DMS53 treated with DMSO at 0.1 percent for 48 hours (cell line): Measurements from ENCODE around the gene PNRC1.
"Not testable (repeated sequence)": the region's sequence is repeated elsewhere in the genome, so short reads cannot be mapped to it uniquely, and the experiment has no call there.

Experiments used
- DNase-seq: peaks from one replicate; lab custom pipeline; 2025; ENCODE audit not compliant: unreplicated experiment; lab: John Stamatoyannopoulos, UW

The PNRC1 gene

GRCh38 chr6:89098461-89098860 lies 17.9 kb downstream of the PNRC1 start:
- no peak for DNase-seq

DNA sequence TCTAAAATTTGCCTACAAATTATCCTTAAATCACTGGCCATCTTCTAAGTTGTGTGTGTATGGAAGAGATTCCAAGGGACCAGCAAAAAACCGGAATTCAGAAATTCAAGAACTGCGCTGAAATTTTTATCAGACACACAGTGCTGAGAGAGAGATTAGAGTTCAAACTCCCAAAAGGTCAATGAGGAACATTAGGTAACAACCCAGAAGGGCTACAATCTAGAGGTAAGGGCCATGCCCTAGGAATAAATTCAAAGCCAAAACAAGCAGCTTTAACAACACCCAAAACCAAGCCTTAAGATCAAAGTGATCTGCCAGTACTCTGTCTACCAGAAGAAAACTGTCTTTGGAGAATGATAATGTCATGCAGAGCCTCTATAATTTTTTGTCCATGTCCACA lies 19.6 kb downstream of the PNRC1 start:
- DNase-seq = no peak

- DNase-seq = no peak
These were observed 29.7 kb downstream of the PNRC1 start for GRCh38 chr6:89110284-89110683.

DNA sequence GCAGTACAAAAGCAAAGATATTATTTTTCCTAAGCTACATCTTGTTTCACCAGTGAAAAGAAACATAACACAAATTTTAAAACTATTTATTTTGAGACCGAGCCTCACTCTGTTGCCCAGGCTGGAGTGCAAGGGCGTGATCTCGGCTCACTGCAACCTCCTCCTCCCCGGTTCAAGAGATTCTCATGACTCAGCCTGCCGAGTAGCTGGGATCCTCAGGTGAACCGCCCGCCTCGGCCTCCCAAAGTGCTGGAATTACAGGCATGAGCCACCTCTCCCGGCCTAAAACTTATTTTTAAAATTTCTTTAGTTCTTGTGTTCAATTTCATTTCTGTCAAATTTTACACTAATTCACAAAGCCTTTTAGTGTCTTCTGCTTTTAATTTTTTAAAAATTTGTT lies 31.4 kb downstream of the PNRC1 start:
- no peak for DNase-seq

DNA sequence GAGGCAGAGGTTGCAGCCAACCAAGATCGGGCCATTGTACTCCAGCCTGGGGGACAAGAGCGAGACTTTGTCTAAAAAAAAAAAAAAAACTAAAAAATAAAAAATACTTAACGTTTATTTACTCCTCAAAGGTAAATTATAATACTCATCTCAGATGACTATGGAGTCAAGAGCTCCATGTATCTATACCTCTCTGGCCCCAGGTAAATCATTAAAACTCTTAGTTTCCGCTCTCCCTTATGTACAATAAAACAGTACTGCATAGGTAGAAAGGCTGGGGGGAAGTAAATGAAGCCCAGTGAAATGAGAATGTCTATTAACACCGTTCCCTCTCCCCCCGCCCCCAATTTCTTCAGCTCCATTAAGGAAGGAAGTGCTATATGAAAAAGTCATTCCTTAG lies 36.2 kb downstream of the PNRC1 start:
- DNase-seq = no peak

DNA sequence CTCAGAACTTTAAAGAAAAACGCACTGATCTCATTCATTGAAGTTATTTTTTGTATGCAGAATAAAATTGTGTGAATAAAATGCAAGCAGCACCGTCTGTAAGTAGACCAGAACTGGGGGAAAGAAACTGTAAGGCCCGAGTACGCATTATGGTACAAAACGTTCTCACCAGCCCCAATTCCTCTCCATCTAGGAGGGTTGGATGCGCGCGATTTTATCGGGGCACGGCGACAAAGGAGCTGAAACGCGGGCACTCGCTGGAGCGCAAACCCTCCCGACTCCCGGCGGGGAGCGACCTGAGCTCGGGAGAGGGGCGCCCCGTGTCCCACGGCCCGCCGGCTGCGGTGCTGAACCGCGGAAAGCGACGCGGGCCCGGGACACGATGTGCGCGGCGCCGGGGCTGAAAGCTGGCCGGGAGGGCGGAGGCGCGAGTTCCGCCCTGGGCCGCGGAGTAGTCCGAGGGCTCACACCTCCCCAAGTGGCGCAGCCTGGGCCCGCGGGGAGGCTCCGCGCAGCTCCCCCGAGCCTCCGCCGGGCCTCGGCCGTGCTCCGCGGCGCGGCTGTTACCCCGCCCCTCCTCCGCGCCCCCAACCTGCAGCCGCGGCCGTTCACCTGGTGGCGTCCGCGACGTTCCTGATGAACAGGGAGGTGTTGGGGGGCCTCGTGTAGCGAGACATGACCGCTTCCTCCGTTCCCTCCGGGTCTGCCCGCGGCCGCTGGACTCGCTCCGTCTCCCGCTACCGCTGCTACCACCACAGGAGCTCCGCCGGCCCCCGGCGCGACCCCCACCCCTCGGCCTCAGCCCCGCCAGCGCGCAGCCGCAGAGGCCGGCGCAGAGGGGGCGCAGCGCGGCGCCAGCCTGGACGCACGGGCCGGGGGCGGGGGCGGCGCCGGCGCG lies 36.9 kb downstream of the PNRC1 start, which contains the start of gene SRSF12:
Gene SRSF12 (minus strand): TSS at position 861 of the 898 bp plus-strand sequence. CDS start 184 bp downstream, at position 677.
- DNase-seq = no peak

DNA sequence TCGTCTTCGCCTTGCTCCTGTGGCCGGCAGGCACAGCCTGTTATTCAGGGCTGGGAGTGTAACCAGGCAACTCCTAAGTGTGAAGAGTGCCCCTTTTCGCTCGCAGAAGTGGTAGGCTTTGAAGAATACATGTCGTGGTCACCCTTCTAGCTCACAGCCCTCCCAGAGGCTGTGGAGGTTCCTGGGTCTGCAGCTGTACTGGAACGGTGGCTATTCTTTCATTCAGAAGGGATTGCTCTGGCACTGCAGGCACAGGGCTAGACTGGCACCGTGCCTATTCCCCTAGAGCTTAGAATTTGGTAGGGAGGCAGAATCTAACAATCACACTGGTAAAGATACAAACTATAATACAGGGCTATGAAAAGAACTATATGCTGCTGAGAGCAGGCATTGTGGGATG lies 38.4 kb downstream of the PNRC1 start:
- no peak for DNase-seq

GRCh38 chr6:89120371-89120770 lies 39.8 kb downstream of the PNRC1 start:
- DNase-seq = no peak

DNA sequence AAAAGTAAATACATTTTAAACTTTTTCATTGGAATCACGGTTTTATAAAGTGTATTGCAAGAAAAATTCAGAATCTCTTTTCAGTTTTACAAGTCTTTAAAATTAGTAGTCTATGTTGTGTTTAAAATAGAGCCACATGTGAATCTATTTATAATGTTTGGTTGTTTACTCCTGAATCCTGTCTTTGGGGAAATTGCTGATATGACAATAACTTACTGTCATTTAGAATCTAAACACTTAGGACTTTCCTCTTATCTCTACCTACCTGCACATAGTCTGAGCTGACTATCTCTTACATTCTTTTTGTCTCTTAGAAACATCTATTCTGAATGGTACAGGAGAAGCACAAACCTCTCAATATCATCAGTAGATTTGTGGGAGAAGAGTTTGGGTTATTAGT lies 41.4 kb downstream of the PNRC1 start:
- DNase-seq = no peak

DNA sequence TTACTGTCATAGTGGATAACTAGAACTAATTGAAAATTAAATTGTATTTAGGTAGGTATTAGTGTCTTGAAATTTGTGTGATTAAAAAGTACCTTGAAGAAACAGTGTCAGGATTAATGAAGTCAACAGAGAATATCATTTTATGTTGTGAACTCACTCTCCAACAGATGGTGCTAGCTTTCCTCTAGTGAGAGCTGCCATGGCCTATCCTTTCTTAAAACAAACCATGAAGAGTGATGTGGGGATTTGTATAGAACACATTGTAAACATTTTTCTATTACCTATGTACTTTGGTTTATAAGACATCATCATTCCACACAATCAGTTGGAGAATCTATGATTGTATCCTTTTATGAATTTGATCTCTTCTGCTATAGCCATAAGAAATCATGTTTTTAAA lies 42.1 kb downstream of the PNRC1 start:
- DNase-seq = peak; percentile 65

GRCh38 chr6:89128256-89128671 lies 47.7 kb downstream of the PNRC1 start:
- DNase-seq = not testable (repeated sequence)

DNA sequence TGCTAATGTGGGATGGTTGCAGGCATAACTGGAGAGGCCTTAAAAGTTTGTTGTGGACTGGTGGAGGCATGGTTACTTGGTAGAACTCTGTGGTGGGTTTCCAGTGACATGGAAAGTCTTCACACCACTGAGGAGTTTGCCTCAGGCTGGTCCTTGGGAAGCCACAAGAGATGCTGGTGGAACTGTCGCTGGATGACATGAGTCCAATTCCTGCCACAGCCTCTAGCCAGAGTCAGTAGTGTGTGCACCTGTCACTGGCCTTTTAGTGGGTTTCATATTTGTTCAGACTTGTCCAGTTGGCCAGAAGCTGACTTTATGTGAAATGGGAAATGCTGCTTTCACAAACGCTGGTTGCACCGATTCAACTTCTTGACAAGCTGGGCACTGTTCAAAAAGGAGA lies 51.0 kb downstream of the PNRC1 start:
- DNase-seq = no peak

DNA sequence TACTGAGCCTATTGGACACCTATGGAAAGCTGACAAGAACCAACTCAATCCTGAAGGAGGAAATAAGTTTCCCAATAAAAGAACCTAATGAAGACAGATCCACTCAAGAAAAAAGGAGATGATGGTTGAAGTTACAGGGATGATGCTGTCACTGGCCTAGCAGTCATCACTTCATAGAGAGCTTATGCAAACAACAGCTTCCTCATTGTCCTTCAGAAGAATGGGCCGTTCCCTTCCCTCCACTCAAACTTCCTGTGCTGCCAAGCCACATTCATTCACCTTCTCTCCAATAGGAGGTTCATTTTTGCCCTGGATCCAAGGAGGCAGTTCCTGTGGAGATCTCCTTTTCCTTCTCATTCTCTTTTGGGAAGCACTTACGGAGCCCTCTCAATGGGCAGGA lies 51.5 kb downstream of the PNRC1 start:
- DNase-seq = peak; percentile 65

- DNase-seq = no peak
These were observed 53.4 kb downstream of the PNRC1 start for GRCh38 chr6:89133981-89134380.

DNA sequence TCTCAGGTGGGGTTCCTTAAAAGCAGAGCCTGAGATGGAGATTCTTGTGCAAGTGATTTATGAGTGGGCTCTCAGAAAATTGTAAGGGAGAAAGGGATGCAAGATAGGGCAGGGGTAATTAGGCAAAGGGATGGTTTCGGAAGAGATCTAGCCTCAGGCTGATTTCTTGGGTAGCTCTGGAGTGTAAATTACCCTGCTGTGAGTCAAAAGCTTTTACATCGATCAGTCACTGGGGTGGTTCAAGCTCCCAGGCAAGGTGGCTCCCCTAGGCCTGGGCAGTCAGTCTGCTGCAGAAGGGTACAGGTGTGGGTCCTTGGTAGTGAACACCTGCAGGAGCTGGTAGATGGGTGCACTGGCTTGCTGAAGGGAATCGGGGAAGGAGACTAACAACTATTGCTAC lies 54.2 kb downstream of the PNRC1 start:
- no peak for DNase-seq
